NT2/D1 (cell line): Measurements from ENCODE around the gene CACNA2D3.

Source experiments
- DNase-seq: peaks from one replicate; pipeline ENCODE4 v3.0.0-alpha.2; 2011; ENCODE audit warnings: low read depth, low spot score
- H3K27me3 ChIP-seq: 2 replicates; pipeline ENCODE4 v1.6.0; 2011; ENCODE audit warnings: mild to moderate bottlenecking; ENCODE audit not compliant: insufficient read length, insufficient read depth
- H3K36me3 ChIP-seq: 2 replicates; pipeline ENCODE4 v1.6.1; 2011; ENCODE audit warnings: mild to moderate bottlenecking, low read length, mixed read lengths; ENCODE audit not compliant: insufficient read depth, insufficient read length
- H3K4me1 ChIP-seq: 2 replicates; pipeline ENCODE4 v1.5.1; 2011; ENCODE audit not compliant: insufficient read depth, insufficient read length
- H3K4me3 ChIP-seq: 2 replicates; pipeline ENCODE4 v1.5.1; 2011; ENCODE audit warnings: low read depth; ENCODE audit not compliant: insufficient read length
- H3K9ac ChIP-seq: 2 replicates; pipeline ENCODE4 v1.6.0; 2011; ENCODE audit warnings: low read depth; ENCODE audit not compliant: insufficient read length
- H3K9me3 ChIP-seq: 2 replicates; pipeline ENCODE4 v1.5.1; 2011; ENCODE audit warnings: mild to moderate bottlenecking, low read length; ENCODE audit not compliant: insufficient read depth
- SUZ12 ChIP-seq: IDR thresholded peaks from 2 replicates; pipeline ENCODE4 v1.6.1; 2011; ENCODE audit not compliant: insufficient read length, insufficient read depth; ENCODE audit errors: extremely low read depth
- YY1 ChIP-seq: IDR thresholded peaks from 2 replicates; pipeline ENCODE4 v1.6.1; 2011; ENCODE audit not compliant: insufficient read length, insufficient read depth
- ZNF274 ChIP-seq: IDR thresholded peaks from 2 replicates; pipeline ENCODE4 v1.6.1; 2011; ENCODE audit warnings: mild to moderate bottlenecking, low read depth, low read length

CACNA2D3 gene

GRCh38 chr3:54712539-54712938, 590.2 kb downstream of the CACNA2D3 start:
- DNase-seq, result no peak
- 0 out of 2 replicates have a peak, but pooled peaks cover 4% of the 10 kb centered on the region for H3K9me3 ChIP-seq
- no peaks in the 10 kb centered on the region for H3K27me3 ChIP-seq
- H3K9ac ChIP-seq, result no peak overlapping the region
- H3K4me3 ChIP-seq, result no peak overlapping the region
- TF ChIP-seq SUZ12 (no peak), YY1 (no peak), ZNF274 (no peak)
- no peaks in the 10 kb centered on the region for H3K36me3 ChIP-seq
- peaks cover 2% of the 10 kb centered on the region for H3K4me1 ChIP-seq

GRCh38 chr3:54713031-54713430, 590.7 kb downstream of the CACNA2D3 start:
- Histone ChIP-seq H3K36me3 (no peaks in the 10 kb centered on the region), H3K9ac (no peak overlapping the region), H3K4me3 (no peak overlapping the region), H3K4me1 (peaks cover 3% of the 10 kb centered on the region), H3K27me3 (no peaks in the 10 kb centered on the region), H3K9me3 (0 out of 2 replicates have a peak, but pooled peaks cover 4% of the 10 kb centered on the region)
- DNase-seq, result no peak
- TF ChIP-seq YY1, result no peak
- TF ChIP-seq SUZ12, result no peak
- no peak for TF ChIP-seq ZNF274

- no peak for DNase-seq
- Histone ChIP-seq H3K9ac (no peak overlapping the region), H3K36me3 (no peaks in the 10 kb centered on the region), H3K4me3 (no peak overlapping the region), H3K4me1 (peaks cover 3% of the 10 kb centered on the region), H3K27me3 (no peaks in the 10 kb centered on the region), H3K9me3 (0 out of 2 replicates have a peak, but pooled peaks cover 4% of the 10 kb centered on the region)
- TF ChIP-seq YY1 (no peak), ZNF274 (no peak), SUZ12 (no peak)
Observed at GRCh38 chr3:54713455-54713854, 591.1 kb downstream of the CACNA2D3 start.

GRCh38 chr3:54714035-54714434, 591.7 kb downstream of the CACNA2D3 start:
- no peak for DNase-seq
- no peaks in the 10 kb centered on the region for H3K36me3 ChIP-seq
- no peak overlapping the region for H3K4me3 ChIP-seq
- TF ChIP-seq YY1, result no peak
- no peak for TF ChIP-seq ZNF274
- TF ChIP-seq SUZ12, result no peak
- no peak overlapping the region for H3K9ac ChIP-seq
- H3K9me3 ChIP-seq, result 0 out of 2 replicates have a peak, but pooled peaks cover 4% of the 10 kb centered on the region
- H3K4me1 ChIP-seq, result peaks cover 3% of the 10 kb centered on the region
- no peaks in the 10 kb centered on the region for H3K27me3 ChIP-seq

- TF ChIP-seq SUZ12 (no peak), ZNF274 (no peak), YY1 (no peak)
- DNase-seq, result no peak
- no peak overlapping the region for H3K4me3 ChIP-seq
Observed at GRCh38 chr3:54717506-54717905, 595.2 kb downstream of the CACNA2D3 start.

GRCh38 chr3:54719914-54720313, 597.6 kb downstream of the CACNA2D3 start:
- DNase-seq, result no peak
- H3K36me3 ChIP-seq, result no peaks in the 10 kb centered on the region
- peaks cover 3% of the 10 kb centered on the region for H3K4me1 ChIP-seq
- H3K9ac ChIP-seq, result no peak overlapping the region
- no peak overlapping the region for H3K4me3 ChIP-seq
- H3K27me3 ChIP-seq, result no peaks in the 10 kb centered on the region
- no peak for TF ChIP-seq SUZ12
- no peak for TF ChIP-seq ZNF274
- no peak for TF ChIP-seq YY1
- 0 out of 2 replicates have a peak, but pooled peaks cover 4% of the 10 kb centered on the region for H3K9me3 ChIP-seq

More at GRCh38 chr3:54717506-54717905, 595.2 kb downstream of the CACNA2D3 start:
- H3K4me1 ChIP-seq, result peaks cover 3% of the 10 kb centered on the region
- H3K9me3 ChIP-seq, result 0 out of 2 replicates have a peak, but pooled peaks cover 4% of the 10 kb centered on the region
- H3K9ac ChIP-seq, result no peak overlapping the region
- H3K36me3 ChIP-seq, result no peaks in the 10 kb centered on the region
- no peaks in the 10 kb centered on the region for H3K27me3 ChIP-seq

GRCh38 chr3:54720604-54721003, 598.3 kb downstream of the CACNA2D3 start:
- no peaks in the 10 kb centered on the region for H3K36me3 ChIP-seq
- no peaks in the 10 kb centered on the region for H3K27me3 ChIP-seq
- H3K9me3 ChIP-seq, result 0 out of 2 replicates have a peak, but pooled peaks cover 2% of the 10 kb centered on the region
- TF ChIP-seq ZNF274 (no peak), SUZ12 (no peak), YY1 (no peak)
- no peak overlapping the region for H3K9ac ChIP-seq
- no peak overlapping the region for H3K4me3 ChIP-seq
- H3K4me1 ChIP-seq, result peaks cover 3% of the 10 kb centered on the region
- DNase-seq, result no peak
